Osteoblast (primary cell): ENCODE results near the gene CFAP251. TPM values are rescaled to one million over a fixed set of nuclear protein-coding genes. Genes with fewer than 3 reads are reported as not detected.

ENCODE experiments used
- DNase-seq: peaks from one replicate; pipeline ENCODE4 v3.0.0; 2011; ENCODE audit warnings: low spot score, mixed read lengths; ENCODE audit not compliant: insufficient read length; ENCODE audit errors: missing footprints
- H2AFZ ChIP-seq: 2 replicates; pipeline ENCODE4 v1.6.0; 2011; ENCODE audit warnings: mild to moderate bottlenecking, low read length
- H3K27ac ChIP-seq: 2 replicates; pipeline ENCODE4 v1.5.1; 2011; ENCODE audit warnings: mild to moderate bottlenecking, low read depth, low read length, moderate library complexity
- H3K27me3 ChIP-seq: 2 replicates; pipeline ENCODE4 v1.6.0; 2012; ENCODE audit warnings: mild to moderate bottlenecking, control low read depth, inconsistent platforms, low read length, moderate library complexity; ENCODE audit not compliant: insufficient read depth
- H3K36me3 ChIP-seq: 2 replicates; pipeline ENCODE4 v1.5.1; 2011; ENCODE audit warnings: mild to moderate bottlenecking, low read length, control low read depth, moderate library complexity; ENCODE audit not compliant: insufficient read depth
- H3K4me1 ChIP-seq: 2 replicates; pipeline ENCODE4 v1.5.1; 2011; ENCODE audit warnings: mild to moderate bottlenecking, low read length, control low read depth, moderate library complexity; ENCODE audit not compliant: insufficient read depth
- H3K4me2 ChIP-seq: 2 replicates; pipeline ENCODE4 v1.6.0; 2011; ENCODE audit warnings: mild to moderate bottlenecking, low read length; ENCODE audit not compliant: insufficient read depth
- H3K4me3 ChIP-seq: fragments of 200-600 bp; sonication (generic); 3 replicates; pipeline ENCODE4 v1.5.1; 2012; ENCODE audit warnings: mild to moderate bottlenecking, low read length, inconsistent platforms; ENCODE audit not compliant: insufficient read depth
- H3K79me2 ChIP-seq: 2 replicates; pipeline ENCODE4 v1.6.0; 2012; ENCODE audit warnings: mild to moderate bottlenecking, low read length, control low read depth, inconsistent platforms; ENCODE audit not compliant: insufficient read depth
- H3K9me3 ChIP-seq: 2 replicates; pipeline ENCODE4 v1.5.1; 2011; ENCODE audit warnings: low read depth, low read length, control low read depth
- H4K20me1 ChIP-seq: 2 replicates; pipeline ENCODE4 v1.6.0; 2012; ENCODE audit warnings: mild to moderate bottlenecking, low read length, control low read depth; ENCODE audit not compliant: insufficient read depth
- CTCF ChIP-seq: IDR thresholded peaks from 2 replicates; pipeline ENCODE4 v1.5.1; 2011; ENCODE audit warnings: mild to moderate bottlenecking, low read depth, low read length, moderate library complexity; ENCODE audit errors: extremely low read depth
- total RNA-seq: library from RNA; depleted of rRNA; stranded (reverse); fragments of >200 nt; gene quantifications from 2 replicates; pipeline ENCODE4 v1.2.3, GENCODE V29; 2012

CFAP251 gene
- total RNA-seq, 1 donor = 4.3 TPM

GRCh38 chr12:121905746-121906145, 12.6 kb upstream of the CFAP251 start:
- no peaks in the 10 kb centered on the region for H3K4me1 ChIP-seq
- H3K9me3 ChIP-seq = no peaks in the 10 kb centered on the region
- H4K20me1 ChIP-seq = no peaks in the 10 kb centered on the region
- no peak for TF ChIP-seq CTCF
- peak overlapping the region; percentile 19 for H3K27ac ChIP-seq
- DNase-seq = no peak
- H2AFZ ChIP-seq = no peak overlapping the region
- peaks cover 68% of the 10 kb centered on the region for H3K36me3 ChIP-seq
- no peaks in the 10 kb centered on the region for H3K27me3 ChIP-seq
- no peak overlapping the region for H3K4me2 ChIP-seq
- no peak overlapping the region for H3K4me3 ChIP-seq
- peaks cover 31% of the 10 kb centered on the region for H3K79me2 ChIP-seq

GRCh38 chr12:121908702-121909101, 9.7 kb upstream of the CFAP251 start:
- TF ChIP-seq CTCF = no peak
- H3K9me3 ChIP-seq = no peaks in the 10 kb centered on the region
- no peak overlapping the region for H3K27ac ChIP-seq
- H4K20me1 ChIP-seq = no peaks in the 10 kb centered on the region
- no peak overlapping the region for H2AFZ ChIP-seq
- no peak overlapping the region for H3K4me3 ChIP-seq
- no peaks in the 10 kb centered on the region for H3K27me3 ChIP-seq
- DNase-seq = no peak
- H3K36me3 ChIP-seq = peaks cover 55% of the 10 kb centered on the region
- H3K79me2 ChIP-seq = peaks cover 24% of the 10 kb centered on the region
- no peak overlapping the region for H3K4me2 ChIP-seq
- no peaks in the 10 kb centered on the region for H3K4me1 ChIP-seq

- TF ChIP-seq CTCF = no peak
- H3K4me1 ChIP-seq = peaks cover 9% of the 10 kb centered on the region
- peaks cover 21% of the 10 kb centered on the region for H3K79me2 ChIP-seq
- no peak for DNase-seq
- H3K27me3 ChIP-seq = no peaks in the 10 kb centered on the region
- no peak overlapping the region for H3K4me3 ChIP-seq
- H2AFZ ChIP-seq = no peak overlapping the region
- H3K36me3 ChIP-seq = peaks cover 53% of the 10 kb centered on the region
- no peaks in the 10 kb centered on the region for H4K20me1 ChIP-seq
- H3K9me3 ChIP-seq = no peaks in the 10 kb centered on the region
- no peak overlapping the region for H3K27ac ChIP-seq
- H3K4me2 ChIP-seq = no peak overlapping the region
Observed at GRCh38 chr12:121911824-121912585, 6.4 kb upstream of the CFAP251 start.

GRCh38 chr12:121915841-121916321, 2.5 kb upstream of the CFAP251 start:
- Histone ChIP-seq H3K79me2 (peaks cover 11% of the 10 kb centered on the region), H2AFZ (no peak overlapping the region), H3K27ac (peak overlapping the region; percentile 23), H3K4me3 (no peak overlapping the region), H3K9me3 (no peaks in the 10 kb centered on the region), H3K36me3 (peaks cover 41% of the 10 kb centered on the region), H3K4me1 (peaks cover 24% of the 10 kb centered on the region), H3K27me3 (no peaks in the 10 kb centered on the region), H4K20me1 (no peaks in the 10 kb centered on the region), H3K4me2 (no peak overlapping the region)
- no peak for TF ChIP-seq CTCF
- DNase-seq = peak; percentile 60
